Stimulated activated CD4-positive, alpha-beta T cell treated with anti-CD3 and anti-CD28 coated beads, Interleukin-1b, Interleukin-23, amount 100 ng/mL, for 24 hours (primary cell): ENCODE measurements around the gene TTI1.

ENCODE experiments used
- DNase-seq, 4 experiments: peaks; one replicate each; pipeline ENCODE4 v3.0.0-alpha.2; 2020; ENCODE audit warnings: low read depth in 4 of 4, low spot score in 1 of 4

The TTI1 gene

GRCh38 chr20:37938954-37939353, 94.3 kb downstream of the TTI1 start:
- no peak for DNase-seq

- no peak for DNase-seq
Measured at GRCh38 chr20:37938181-37938750, 95.0 kb downstream of the TTI1 start.

GRCh38 chr20:37937686-37938085, 95.6 kb downstream of the TTI1 start:
- no peak for DNase-seq

GRCh38 chr20:37936451-37936850, 96.8 kb downstream of the TTI1 start:
- DNase-seq = no peak

- no peak for DNase-seq
Measured at GRCh38 chr20:37936041-37936440, 97.2 kb downstream of the TTI1 start.

GRCh38 chr20:37935435-37935834, 97.8 kb downstream of the TTI1 start:
- DNase-seq = no peak

- no peak for DNase-seq
Measured at GRCh38 chr20:37934634-37935375, 98.5 kb downstream of the TTI1 start.

GRCh38 chr20:37933786-37934633, 99.2 kb downstream of the TTI1 start:
- no peak for DNase-seq
